Duodenal mucosa (tissue), 2 donors: ENCODE results near the gene SLC35C1.
A peak's percentile ranks its signal among the peaks of the same experiment; 100 is the strongest.

Source experiments
- H3K27ac ChIP-seq: one replicate; pipeline ENCODE4 v1.7.0; 2013; ENCODE audit warnings: low read depth, low read length
- H3K27me3 ChIP-seq, 2 donors: one replicate each; pipeline ENCODE4 v1.7.0; 2013; ENCODE audit warnings: low read length in 2 of 2, control low read depth in 1 of 2; ENCODE audit not compliant: insufficient read depth in 2 of 2, control insufficient read depth in 1 of 2
- H3K36me3 ChIP-seq, 2 donors: one replicate each; pipeline ENCODE4 v1.7.0; 2013; ENCODE audit warnings: low read length in 2 of 2, control low read depth in 1 of 2; ENCODE audit not compliant: insufficient read depth in 2 of 2, control insufficient read depth in 1 of 2
- H3K4me1 ChIP-seq, 2 donors: one replicate each; pipeline ENCODE4 v1.7.0; 2013; ENCODE audit warnings: low read length in 2 of 2, control low read depth in 1 of 2; ENCODE audit not compliant: insufficient read depth in 2 of 2, control insufficient read depth in 1 of 2
- H3K4me3 ChIP-seq, 2 donors: one replicate each; pipeline ENCODE4 v1.7.0; 2013; ENCODE audit warnings: low read length in 2 of 2, low read depth in 1 of 2
- H3K9ac ChIP-seq, 2 donors: one replicate each; pipeline ENCODE4 v1.7.0; 2013; ENCODE audit warnings: low read length in 2 of 2, low read depth in 1 of 2
- H3K9me3 ChIP-seq, 2 donors: one replicate each; pipeline ENCODE4 v1.7.0; 2013; ENCODE audit warnings: low read length in 2 of 2, control low read depth in 1 of 2; ENCODE audit not compliant: control insufficient read depth in 1 of 2

The SLC35C1 gene

DNA sequence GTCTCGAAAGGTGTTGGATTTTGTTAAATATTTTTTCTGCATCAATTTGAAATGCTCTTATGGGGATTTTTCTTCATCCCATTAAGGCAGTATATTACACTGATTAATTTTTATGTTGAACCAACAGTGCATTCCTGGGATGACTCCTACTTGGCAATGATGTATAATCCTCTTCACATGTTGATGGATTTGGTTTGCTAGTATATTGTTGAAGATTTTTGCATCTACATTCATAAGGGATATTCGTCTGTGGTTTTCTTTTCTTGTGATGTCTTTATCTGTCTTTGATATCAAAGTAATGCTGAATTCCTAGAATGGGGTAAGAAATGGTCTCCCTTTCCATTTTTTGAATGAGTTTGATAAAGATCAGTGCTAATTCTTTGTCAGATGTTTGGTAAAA, 18.7 kb upstream of the SLC35C1 start:
- H3K27me3 ChIP-seq, result no peaks in the 10 kb centered on the region
- no peaks in the 10 kb centered on the region for H3K4me1 ChIP-seq
- H3K27ac ChIP-seq, result no peak overlapping the region
- no peak overlapping the region for H3K9ac ChIP-seq
- H3K9me3 ChIP-seq, result no peaks in the 10 kb centered on the region
- no peak overlapping the region for H3K4me3 ChIP-seq
- no peaks in the 10 kb centered on the region for H3K36me3 ChIP-seq

DNA sequence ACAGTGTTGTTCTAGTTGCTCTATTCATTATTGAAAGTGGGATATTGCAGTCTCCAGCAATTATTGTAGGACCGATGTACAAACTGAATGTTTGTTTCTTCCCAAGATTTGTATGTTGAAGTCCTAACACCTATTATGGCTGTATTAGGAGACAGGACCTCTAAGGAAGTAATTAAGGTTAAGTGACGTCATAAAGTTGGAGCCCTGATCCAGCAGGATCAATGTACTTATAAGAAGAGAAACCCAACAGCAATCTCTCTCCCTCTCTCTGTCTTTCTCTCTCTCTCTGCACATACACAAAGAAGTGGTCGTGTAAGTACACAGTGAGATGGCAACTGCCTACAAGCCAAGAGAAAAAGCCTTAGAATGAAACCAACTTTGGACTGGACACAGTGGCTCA, 16.1 kb upstream of the SLC35C1 start:
- Histone ChIP-seq H3K9me3 (no peaks in the 10 kb centered on the region), H3K27me3 (peaks cover 0 to 4% of the 10 kb centered on the region in 2 donors), H3K36me3 (no peaks in the 10 kb centered on the region), H3K9ac (no peak overlapping the region), H3K4me3 (no peak overlapping the region), H3K4me1 (no peaks in the 10 kb centered on the region), H3K27ac (no peak overlapping the region)

DNA sequence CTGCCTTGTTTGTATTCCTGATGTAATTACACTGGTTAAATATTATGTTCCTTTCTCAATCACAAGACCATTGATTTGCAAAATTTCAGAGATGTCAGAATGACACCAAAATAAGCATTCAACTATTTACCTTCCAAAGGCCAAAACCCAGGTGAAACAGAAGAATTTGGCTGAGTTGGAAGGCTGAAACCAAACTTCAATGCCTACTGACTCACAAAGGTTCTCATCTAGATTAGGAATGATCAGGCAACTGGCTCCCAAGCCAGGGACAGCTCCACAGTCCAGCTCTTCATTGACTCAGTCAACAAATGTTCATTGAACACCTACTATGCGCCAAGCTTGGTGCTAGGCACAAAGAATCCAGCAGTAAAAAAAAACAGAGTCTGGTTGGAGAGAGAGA, 13.4 kb upstream of the SLC35C1 start:
- no peak overlapping the region for H3K4me3 ChIP-seq
- no peak overlapping the region for H3K9ac ChIP-seq
- H3K36me3 ChIP-seq, result no peaks in the 10 kb centered on the region
- H3K27me3 ChIP-seq, result peaks cover 0 to 4% of the 10 kb centered on the region in 2 donors
- no peak overlapping the region for H3K27ac ChIP-seq
- H3K4me1 ChIP-seq, result no peaks in the 10 kb centered on the region
- H3K9me3 ChIP-seq, result no peaks in the 10 kb centered on the region

DNA sequence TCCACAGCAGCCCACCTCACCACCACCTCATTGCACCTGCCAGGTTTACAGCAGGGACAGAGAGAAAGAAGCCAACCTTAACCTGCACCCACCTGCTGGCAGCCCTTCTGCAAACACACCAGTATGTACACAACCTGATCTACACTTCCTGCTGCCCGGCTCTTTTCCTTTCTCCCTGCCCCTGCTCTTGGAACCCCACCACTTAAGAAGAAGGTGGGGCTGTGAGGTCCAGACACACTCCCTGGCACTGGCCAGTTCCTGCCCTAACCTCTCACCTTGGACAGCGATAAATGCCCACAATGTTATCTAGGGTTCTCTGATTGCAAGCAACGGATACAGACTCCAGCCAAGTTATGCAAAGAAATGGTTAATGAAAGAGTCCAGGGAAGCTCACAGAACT, 10.8 kb upstream of the SLC35C1 start:
- H3K36me3 ChIP-seq, result no peaks in the 10 kb centered on the region
- H3K9ac ChIP-seq, result no peak overlapping the region
- H3K9me3 ChIP-seq, result no peaks in the 10 kb centered on the region
- no peak overlapping the region for H3K4me3 ChIP-seq
- no peaks in the 10 kb centered on the region for H3K4me1 ChIP-seq
- no peak overlapping the region for H3K27ac ChIP-seq
- peaks cover 0 to 4% of the 10 kb centered on the region in 2 donors for H3K27me3 ChIP-seq

DNA sequence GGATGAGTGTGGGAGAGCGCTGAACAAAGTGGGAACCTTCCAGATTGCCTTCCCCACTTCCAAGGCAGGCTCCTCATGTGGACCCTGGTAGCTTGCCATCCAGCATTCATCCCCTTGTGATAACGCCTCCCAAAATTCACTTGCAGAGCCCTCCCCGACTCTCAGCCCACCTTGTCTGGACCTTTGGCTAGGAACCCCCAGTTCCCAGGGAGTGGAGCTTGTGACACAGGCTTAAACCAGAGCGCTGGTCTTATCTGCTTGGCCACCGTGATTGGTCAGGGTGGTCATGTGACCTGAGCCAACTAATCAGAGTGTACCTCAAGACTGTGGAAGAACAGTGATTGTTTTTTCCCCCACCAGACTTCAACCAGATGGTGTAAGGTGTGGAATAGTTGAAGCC, 9.6 kb upstream of the SLC35C1 start:
- Histone ChIP-seq H3K9ac (no peak overlapping the region), H3K4me1 (no peaks in the 10 kb centered on the region), H3K9me3 (no peaks in the 10 kb centered on the region), H3K36me3 (no peaks in the 10 kb centered on the region), H3K27me3 (peaks cover 0 to 4% of the 10 kb centered on the region in 2 donors), H3K4me3 (no peak overlapping the region), H3K27ac (no peak overlapping the region)

DNA sequence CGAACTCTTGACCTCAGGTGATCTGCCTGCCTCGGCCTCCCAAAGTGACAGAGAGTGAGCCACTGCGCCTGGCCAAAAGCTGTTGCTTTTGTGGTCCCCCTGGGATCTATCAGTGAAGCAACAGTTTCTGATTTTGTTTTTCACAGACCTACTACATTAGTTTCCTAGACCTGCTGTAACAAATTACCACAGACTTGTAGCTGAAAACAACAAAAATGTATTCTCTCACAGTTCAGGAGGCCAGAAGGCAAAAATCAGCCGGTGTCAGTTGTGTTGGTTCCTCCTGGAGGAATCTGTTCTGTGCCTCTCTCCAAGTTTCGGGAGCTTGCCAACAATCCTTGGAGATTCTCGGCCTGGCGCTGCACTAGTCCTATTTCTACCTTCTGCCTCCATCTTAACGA, 8.5 kb upstream of the SLC35C1 start:
- no peaks in the 10 kb centered on the region for H3K4me1 ChIP-seq
- H3K36me3 ChIP-seq, result no peaks in the 10 kb centered on the region
- H3K27me3 ChIP-seq, result peaks cover 0 to 3% of the 10 kb centered on the region in 2 donors
- H3K9ac ChIP-seq, result no peak overlapping the region
- no peak overlapping the region for H3K4me3 ChIP-seq
- H3K27ac ChIP-seq, result no peak overlapping the region
- no peaks in the 10 kb centered on the region for H3K9me3 ChIP-seq

DNA sequence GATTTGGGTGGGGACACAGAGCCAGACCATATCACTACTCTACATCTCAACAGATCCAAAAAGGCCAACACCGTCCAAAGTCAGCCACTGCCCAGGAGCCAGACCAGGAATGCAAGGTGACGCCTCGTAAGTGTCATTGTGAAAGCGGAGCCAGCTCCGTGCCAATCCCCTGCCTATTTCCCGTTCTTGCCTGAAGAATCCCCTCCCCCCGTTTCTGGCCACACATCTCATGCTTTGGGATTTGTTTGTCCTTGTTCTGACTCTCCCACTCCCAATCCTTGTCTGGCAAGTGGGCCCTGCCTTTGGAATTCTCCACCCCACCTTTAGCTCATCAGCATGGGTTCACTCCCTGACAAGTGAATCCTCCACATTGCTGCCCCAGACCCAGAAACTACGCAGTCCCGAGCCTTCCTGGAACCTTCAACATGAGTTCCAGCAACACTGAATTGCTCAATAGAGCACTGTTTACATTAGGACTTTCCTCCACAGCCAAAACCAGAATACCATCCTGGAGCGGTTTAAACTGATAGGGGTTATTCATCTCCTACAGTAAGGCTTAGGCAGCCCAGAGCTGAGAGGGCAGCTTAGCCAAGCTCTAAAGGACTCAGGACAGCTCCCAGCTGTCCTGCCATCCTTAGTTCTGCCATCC, 6.0 kb upstream of the SLC35C1 start:
- no peak overlapping the region for H3K27ac ChIP-seq
- H3K9me3 ChIP-seq, result no peaks in the 10 kb centered on the region
- no peak overlapping the region for H3K4me3 ChIP-seq
- peaks cover 8 to 11% of the 10 kb centered on the region in 2 donors for H3K4me1 ChIP-seq
- H3K27me3 ChIP-seq, result no peaks in the 10 kb centered on the region
- no peaks in the 10 kb centered on the region for H3K36me3 ChIP-seq
- H3K9ac ChIP-seq, result no peak overlapping the region

DNA sequence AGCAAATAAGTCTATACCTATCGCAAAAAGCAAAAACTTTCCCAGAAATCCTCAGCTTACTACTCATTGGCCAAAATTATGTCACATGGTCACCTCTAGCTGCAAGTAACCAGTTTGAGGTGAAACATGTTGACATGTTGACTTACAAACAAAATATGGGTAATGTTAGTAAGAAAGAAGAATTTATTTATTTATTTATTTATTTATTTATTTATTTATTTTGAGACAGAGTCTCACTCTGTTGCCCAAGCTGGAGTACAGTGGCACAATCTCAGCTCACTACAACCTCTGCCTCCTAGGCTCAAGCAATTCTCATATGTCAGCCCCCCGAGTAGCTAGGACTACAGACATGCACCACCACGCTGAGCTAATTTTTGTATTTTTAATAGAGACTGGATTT, 5.4 kb upstream of the SLC35C1 start:
- Histone ChIP-seq H3K27ac (no peak overlapping the region), H3K4me3 (no peak overlapping the region), H3K36me3 (no peaks in the 10 kb centered on the region), H3K4me1 (peaks cover 8 to 11% of the 10 kb centered on the region in 2 donors), H3K9ac (no peak overlapping the region), H3K27me3 (no peaks in the 10 kb centered on the region), H3K9me3 (no peaks in the 10 kb centered on the region)

DNA sequence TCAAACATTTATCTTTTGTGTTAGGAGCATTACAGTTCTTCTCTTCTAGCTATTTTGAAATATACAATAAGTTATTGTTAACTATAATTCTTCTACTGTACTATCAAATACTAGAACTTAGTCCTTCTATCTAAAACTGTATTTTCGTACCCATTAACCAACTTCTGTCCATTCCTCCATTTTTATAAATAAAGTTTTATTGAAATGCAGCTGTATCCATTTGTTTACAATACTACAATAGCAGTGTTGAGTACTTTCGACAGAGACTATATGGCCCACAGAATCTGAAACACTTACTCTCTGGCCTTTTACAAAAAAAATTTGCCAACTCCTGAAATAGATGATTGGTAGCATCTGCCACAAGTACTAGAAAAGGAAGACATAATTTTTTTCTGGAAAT, 4.7 kb upstream of the SLC35C1 start:
- no peaks in the 10 kb centered on the region for H3K27me3 ChIP-seq
- H3K27ac ChIP-seq, result no peak overlapping the region
- no peak overlapping the region for H3K4me3 ChIP-seq
- no peak overlapping the region for H3K9ac ChIP-seq
- H3K9me3 ChIP-seq, result no peaks in the 10 kb centered on the region
- H3K4me1 ChIP-seq, result peaks cover 8 to 11% of the 10 kb centered on the region in 2 donors
- no peaks in the 10 kb centered on the region for H3K36me3 ChIP-seq

DNA sequence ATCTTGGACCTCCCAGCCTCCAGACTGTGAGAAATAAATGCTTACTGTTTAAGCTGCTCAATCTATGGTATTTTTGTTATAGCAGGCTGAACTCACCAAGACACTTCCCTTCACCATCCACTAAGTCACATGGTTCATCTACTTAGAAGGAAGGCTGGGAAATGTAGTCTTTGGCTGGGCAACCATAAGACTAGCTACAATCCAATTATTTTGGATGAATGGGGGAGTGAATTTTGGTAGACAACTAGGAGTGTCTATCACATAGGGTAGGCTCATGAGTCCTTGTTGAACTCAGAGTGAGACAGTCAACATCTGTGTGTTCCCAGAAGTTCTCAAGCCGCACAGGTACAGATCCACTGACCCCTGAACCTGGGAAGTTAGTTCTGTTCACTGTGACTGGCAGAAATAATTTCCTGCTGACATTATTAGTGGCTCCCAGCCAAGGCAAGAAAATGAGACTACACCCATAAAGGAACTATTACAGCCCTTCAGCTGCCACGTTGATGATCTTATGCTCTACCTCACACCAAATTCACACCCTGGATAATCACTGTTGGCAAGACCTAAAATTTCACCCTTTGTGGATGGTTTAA, 3.1 kb upstream of the SLC35C1 start:
- peak overlapping the region; percentile 33 to 34 for H3K9ac ChIP-seq
- H3K27ac ChIP-seq, result peak overlapping the region; percentile 58
- peak overlapping the region in 1 of 2 donors; percentile 2 for H3K4me3 ChIP-seq
- peaks cover 22 to 23% of the 10 kb centered on the region in 2 donors for H3K4me1 ChIP-seq
- H3K9me3 ChIP-seq, result no peaks in the 10 kb centered on the region
- no peaks in the 10 kb centered on the region for H3K27me3 ChIP-seq
- H3K36me3 ChIP-seq, result peaks cover 0 to 8% of the 10 kb centered on the region in 2 donors
